A673 (cell line): ENCODE data around the gene CACNA1G.

Experiments
- EZH2 ChIP-seq: fragments of 200-600 bp; sonication (generic); IDR thresholded peaks from 2 replicates; pipeline ENCODE4 v1.6.1; 2017; ENCODE audit warnings: borderline replicate concordance, low read depth, mild to moderate bottlenecking, mixed read lengths, antibody characterized with exemption, low read length; ENCODE audit not compliant: poor library complexity, severe bottlenecking
- TF ChIP-seq, protein P1 (sequence below): fragments of 300-800, 200-600 bp; sonication (generic); conservative IDR thresholded peaks from 2 replicates; pipeline ENCODE4 v1.5.1; 2017; ENCODE audit warnings: low read depth, mild to moderate bottlenecking, antibody characterized with exemption, low read length, moderate library complexity, mixed read lengths

- TF ChIP-seq, protein P1, sequence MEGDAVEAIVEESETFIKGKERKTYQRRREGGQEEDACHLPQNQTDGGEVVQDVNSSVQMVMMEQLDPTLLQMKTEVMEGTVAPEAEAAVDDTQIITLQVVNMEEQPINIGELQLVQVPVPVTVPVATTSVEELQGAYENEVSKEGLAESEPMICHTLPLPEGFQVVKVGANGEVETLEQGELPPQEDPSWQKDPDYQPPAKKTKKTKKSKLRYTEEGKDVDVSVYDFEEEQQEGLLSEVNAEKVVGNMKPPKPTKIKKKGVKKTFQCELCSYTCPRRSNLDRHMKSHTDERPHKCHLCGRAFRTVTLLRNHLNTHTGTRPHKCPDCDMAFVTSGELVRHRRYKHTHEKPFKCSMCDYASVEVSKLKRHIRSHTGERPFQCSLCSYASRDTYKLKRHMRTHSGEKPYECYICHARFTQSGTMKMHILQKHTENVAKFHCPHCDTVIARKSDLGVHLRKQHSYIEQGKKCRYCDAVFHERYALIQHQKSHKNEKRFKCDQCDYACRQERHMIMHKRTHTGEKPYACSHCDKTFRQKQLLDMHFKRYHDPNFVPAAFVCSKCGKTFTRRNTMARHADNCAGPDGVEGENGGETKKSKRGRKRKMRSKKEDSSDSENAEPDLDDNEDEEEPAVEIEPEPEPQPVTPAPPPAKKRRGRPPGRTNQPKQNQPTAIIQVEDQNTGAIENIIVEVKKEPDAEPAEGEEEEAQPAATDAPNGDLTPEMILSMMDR = no peak
- no peak for TF ChIP-seq EZH2
Measured at GRCh38 chr17:50631908-50632571, 71.5 kb downstream of the CACNA1G start.
